GM06990 (cell line): ENCODE results near the gene NPHS1.
A peak's percentile ranks its signal among the peaks of the same experiment; 100 is the strongest.

Experiments
- DNase-seq: peaks from one replicate; pipeline ENCODE4 v3.0.0-alpha.2; 2011; ENCODE audit not compliant: insufficient read length; ENCODE audit errors: extremely low read depth
- H3K27me3 ChIP-seq: replicated peaks from 2 replicates; pipeline ENCODE4 v1.6.0; 2011; ENCODE audit warnings: low read length; ENCODE audit not compliant: control insufficient read depth, insufficient read depth
- H3K36me3 ChIP-seq: 2 replicates; pipeline ENCODE4 v1.5.1; 2011; ENCODE audit warnings: low read length; ENCODE audit not compliant: control insufficient read depth, insufficient read depth
- H3K4me3 ChIP-seq: replicated peaks from 2 replicates; pipeline ENCODE4 v1.5.1; 2011; ENCODE audit warnings: low read depth, mild to moderate bottlenecking, control low read depth, low read length
- TF ChIP-seq, protein P1 (sequence below): IDR thresholded peaks from 2 replicates; pipeline ENCODE4 v1.5.1; 2011; ENCODE audit warnings: low read length, control low read depth, mild to moderate bottlenecking, inconsistent platforms; ENCODE audit not compliant: insufficient read depth, poor library complexity, severe bottlenecking

Gene NPHS1

DNA sequence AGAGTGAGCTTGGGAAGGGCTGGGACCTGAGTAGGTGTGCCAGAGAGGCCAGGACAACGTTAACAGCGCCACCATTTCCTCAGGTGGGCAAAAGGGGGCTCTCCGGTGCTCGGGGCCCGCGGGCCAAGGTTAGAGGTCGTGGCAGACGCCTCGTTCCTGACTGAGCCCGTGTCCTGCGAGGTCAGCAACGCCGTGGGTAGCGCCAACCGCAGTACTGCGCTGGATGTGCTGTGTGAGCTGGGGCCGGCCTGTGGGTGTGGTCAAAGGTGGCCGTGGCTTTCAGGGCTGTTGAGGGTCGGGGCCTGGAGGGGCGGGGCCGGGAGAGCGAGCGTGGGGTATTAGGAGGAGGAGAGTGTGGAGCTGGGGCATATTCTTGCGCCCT, 8.1 kb upstream of the NPHS1 start:
- H3K4me3 ChIP-seq: no peak overlapping the region
- peaks cover 3% of the 10 kb centered on the region; the same call in 1 of the 2 replicates for H3K27me3 ChIP-seq
- TF ChIP-seq, protein P1, sequence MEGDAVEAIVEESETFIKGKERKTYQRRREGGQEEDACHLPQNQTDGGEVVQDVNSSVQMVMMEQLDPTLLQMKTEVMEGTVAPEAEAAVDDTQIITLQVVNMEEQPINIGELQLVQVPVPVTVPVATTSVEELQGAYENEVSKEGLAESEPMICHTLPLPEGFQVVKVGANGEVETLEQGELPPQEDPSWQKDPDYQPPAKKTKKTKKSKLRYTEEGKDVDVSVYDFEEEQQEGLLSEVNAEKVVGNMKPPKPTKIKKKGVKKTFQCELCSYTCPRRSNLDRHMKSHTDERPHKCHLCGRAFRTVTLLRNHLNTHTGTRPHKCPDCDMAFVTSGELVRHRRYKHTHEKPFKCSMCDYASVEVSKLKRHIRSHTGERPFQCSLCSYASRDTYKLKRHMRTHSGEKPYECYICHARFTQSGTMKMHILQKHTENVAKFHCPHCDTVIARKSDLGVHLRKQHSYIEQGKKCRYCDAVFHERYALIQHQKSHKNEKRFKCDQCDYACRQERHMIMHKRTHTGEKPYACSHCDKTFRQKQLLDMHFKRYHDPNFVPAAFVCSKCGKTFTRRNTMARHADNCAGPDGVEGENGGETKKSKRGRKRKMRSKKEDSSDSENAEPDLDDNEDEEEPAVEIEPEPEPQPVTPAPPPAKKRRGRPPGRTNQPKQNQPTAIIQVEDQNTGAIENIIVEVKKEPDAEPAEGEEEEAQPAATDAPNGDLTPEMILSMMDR: no peak
- H3K36me3 ChIP-seq: no peaks in the 10 kb centered on the region
- no peak for DNase-seq

DNA sequence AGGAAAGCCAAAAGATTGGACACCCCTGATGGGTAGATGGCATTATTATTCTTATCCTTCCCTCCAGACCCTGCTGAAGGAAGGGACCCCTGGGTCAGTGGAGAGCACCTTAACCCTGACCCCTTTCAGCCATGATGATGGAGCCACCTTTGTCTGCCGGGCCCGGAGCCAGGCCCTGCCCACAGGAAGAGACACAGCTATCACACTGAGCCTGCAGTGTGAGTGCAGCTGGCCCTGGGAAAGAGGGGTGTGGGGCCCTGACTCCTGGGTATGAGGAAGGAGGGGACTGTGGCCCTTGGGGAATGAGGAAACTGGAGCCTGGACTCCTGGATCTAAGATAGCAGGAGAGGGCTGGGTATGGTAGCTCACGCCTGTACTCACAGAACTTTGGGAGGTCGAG, 7.1 kb upstream of the NPHS1 start:
- TF ChIP-seq, protein P1: no peak
- Histone ChIP-seq H3K4me3 (no peak overlapping the region), H3K27me3 (peaks cover 3% of the 10 kb centered on the region; the same call in 1 of the 2 replicates), H3K36me3 (no peaks in the 10 kb centered on the region)
- no peak for DNase-seq

DNA sequence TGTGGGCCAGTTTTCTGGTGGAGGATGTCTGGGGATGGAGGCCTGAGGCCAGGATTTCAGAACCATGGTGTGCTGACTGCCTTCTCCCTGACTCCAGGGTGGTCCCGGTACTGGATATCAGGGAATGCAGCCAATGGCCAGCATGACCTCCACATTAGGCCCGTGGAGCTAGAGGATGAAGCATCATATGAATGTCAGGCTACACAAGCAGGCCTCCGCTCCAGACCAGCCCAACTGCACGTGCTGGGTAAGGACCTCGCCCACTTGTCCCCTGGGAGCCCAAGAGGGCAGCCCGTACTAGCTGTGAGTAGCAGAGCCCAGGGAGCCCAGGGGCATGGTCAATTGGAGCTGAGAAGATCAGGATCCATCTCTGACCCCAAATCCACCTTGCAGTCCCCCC, 6.0 kb upstream of the NPHS1 start:
- Histone ChIP-seq H3K4me3 (no peak overlapping the region), H3K27me3 (peaks cover 3% of the 10 kb centered on the region), H3K36me3 (no peaks in the 10 kb centered on the region)
- no peak for DNase-seq
- TF ChIP-seq, protein P1: no peak

DNA sequence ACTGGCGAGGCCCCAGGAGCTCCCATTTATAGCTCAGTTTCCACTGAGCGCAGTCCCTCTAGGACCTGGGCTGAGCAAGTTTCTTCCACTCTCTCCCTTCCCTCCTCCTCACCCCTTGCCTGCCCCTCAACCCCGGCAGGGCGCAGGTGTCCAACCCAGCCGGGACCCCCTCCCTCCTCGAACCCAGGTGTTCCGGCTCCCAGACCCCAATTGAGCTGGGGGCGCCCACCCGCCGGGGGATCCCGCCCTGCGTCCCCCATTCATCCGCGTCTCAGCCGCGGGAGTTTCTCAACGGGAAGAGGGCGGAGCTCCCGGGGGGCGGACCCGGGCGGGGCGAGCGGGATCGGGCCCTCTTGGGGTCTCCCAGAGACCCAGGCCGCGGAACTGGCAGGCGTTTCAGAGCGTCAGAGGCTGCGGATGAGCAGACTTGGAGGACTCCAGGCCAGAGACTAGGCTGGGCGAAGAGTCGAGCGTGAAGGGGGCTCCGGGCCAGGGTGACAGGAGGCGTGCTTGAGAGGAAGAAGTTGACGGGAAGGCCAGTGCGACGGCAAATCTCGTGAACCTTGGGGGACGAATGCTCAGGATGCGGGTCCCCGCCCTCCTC, 4.3 kb upstream of the NPHS1 start, which contains the start of gene KIRREL2:
TSS of gene KIRREL2 (plus strand) at position 366 of the 604 bp plus-strand sequence. CDS start at position 575, 209 bp downstream.
- Histone ChIP-seq H3K36me3 (no peaks in the 10 kb centered on the region), H3K27me3 (peaks cover 5% of the 10 kb centered on the region), H3K4me3 (peak within 1 kb of the TSS; percentile 51)
- no peak for DNase-seq
- TF ChIP-seq, protein P1: no peak

DNA sequence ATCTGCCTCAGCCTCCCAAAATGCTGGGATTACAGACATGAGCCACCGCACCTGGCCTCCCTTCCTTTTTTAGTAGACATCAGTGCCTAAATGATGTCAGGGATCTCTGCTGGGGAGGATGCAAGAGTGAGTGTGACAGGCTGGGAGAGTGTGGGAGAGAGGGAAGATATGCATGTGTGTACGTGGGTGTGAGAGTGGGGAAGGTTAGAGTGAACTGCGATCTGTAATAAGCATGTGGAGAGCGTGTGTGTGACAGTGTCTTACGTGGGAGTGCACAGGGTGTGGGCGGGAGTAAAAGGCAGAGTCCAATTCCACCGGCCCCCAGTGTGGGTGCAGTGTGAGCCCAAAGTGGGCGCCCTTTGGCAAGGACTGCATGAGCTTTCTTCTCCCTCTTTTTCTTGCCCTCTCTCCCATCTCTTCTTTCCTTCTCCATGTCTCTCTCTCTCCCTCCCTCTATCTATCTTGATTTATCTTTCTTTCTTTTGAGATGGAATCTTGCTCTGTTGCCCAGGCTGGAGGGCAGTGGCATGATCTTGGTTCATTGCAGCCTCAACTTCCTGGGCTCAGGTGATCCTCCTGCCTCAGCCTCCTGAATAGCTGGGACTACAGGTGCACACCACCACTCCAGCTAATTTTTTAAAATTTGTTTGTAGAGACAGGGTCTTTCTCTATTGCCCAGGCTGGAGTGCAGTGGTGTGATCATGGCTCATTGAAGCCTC, 893 bp upstream of the NPHS1 start:
- TF ChIP-seq, protein P1: no peak
- H3K36me3 ChIP-seq: no peaks in the 10 kb centered on the region
- H3K27me3 ChIP-seq: peaks cover 2% of the 10 kb centered on the region
- H3K4me3 ChIP-seq: no peak overlapping the region
- no peak for DNase-seq
